H9 (cell line): ENCODE results near the gene CACNG5. TPM values are rescaled to one million over a fixed set of nuclear protein-coding genes. Genes with fewer than 3 reads are reported as not detected.

Source experiments
- DNase-seq: peaks from one replicate; pipeline ENCODE4 v3.0.0-alpha.2; 2017
- H2AFZ ChIP-seq: one replicate; pipeline ENCODE4 v1.6.1; 2013; ENCODE audit warnings: mild to moderate bottlenecking, low read length, control low read depth, moderate library complexity
- H2AK5ac ChIP-seq: 2 replicates; pipeline ENCODE4 v1.6.1; 2013; ENCODE audit warnings: low read length, control low read depth, mixed read lengths; ENCODE audit not compliant: insufficient read length
- H2BK120ac ChIP-seq: one replicate; pipeline ENCODE4 v1.6.1; 2013; ENCODE audit warnings: low read depth, mild to moderate bottlenecking, low read length, control low read depth, inconsistent platforms; ENCODE audit not compliant: poor library complexity, severe bottlenecking
- H2BK12ac ChIP-seq: 2 replicates; pipeline ENCODE4 v1.6.1; 2013; ENCODE audit warnings: low read length, control low read depth, mixed read lengths, low read depth; ENCODE audit not compliant: insufficient read length
- H2BK15ac ChIP-seq: 2 replicates; pipeline ENCODE4 v1.6.1; 2013; ENCODE audit warnings: low read depth, low read length, control low read depth
- H2BK20ac ChIP-seq: one replicate; pipeline ENCODE4 v1.6.1; 2013; ENCODE audit warnings: low read depth, mild to moderate bottlenecking, low read length, control low read depth, inconsistent platforms; ENCODE audit not compliant: poor library complexity, severe bottlenecking
- H2BK5ac ChIP-seq: 2 replicates; pipeline ENCODE4 v1.6.1; 2013; ENCODE audit warnings: low read length, control low read depth, mixed read lengths; ENCODE audit not compliant: insufficient read length
- H3K14ac ChIP-seq: 2 replicates; pipeline ENCODE4 v1.6.1; 2013; ENCODE audit warnings: low read length, control low read depth; ENCODE audit not compliant: insufficient read depth
- H3K18ac ChIP-seq: 2 replicates; pipeline ENCODE4 v1.6.1; 2013; ENCODE audit warnings: low read depth, mild to moderate bottlenecking, mixed read lengths, low read length, control low read depth; ENCODE audit not compliant: insufficient read length
- H3K23ac ChIP-seq: 2 replicates; pipeline ENCODE4 v1.6.1; 2013; ENCODE audit warnings: low read length, control low read depth, mixed read lengths, low read depth; ENCODE audit not compliant: insufficient read length
- H3K23me2 ChIP-seq: 2 replicates; pipeline ENCODE4 v1.6.1; 2013; ENCODE audit warnings: low read depth, mild to moderate bottlenecking, mixed read lengths, low read length, control low read depth; ENCODE audit not compliant: insufficient read length, poor library complexity, severe bottlenecking
- H3K27ac ChIP-seq: 2 replicates; pipeline ENCODE4 v1.5.1; 2013; ENCODE audit warnings: low read length, control low read depth, mixed read lengths, low read depth; ENCODE audit not compliant: insufficient read length
- H3K27me3 ChIP-seq: 2 replicates; pipeline ENCODE4 v1.6.1; 2013; ENCODE audit warnings: low read length, control low read depth, inconsistent platforms; ENCODE audit not compliant: insufficient read depth
- H3K4ac ChIP-seq: 2 replicates; pipeline ENCODE4 v1.6.1; 2013; ENCODE audit warnings: low read depth, mild to moderate bottlenecking, control low read depth, inconsistent platforms, low read length, moderate library complexity
- H3K4me1 ChIP-seq: 2 replicates; pipeline ENCODE4 v1.6.1; 2013; ENCODE audit warnings: low read length, control low read depth, inconsistent platforms; ENCODE audit not compliant: insufficient read depth
- H3K4me2 ChIP-seq: 2 replicates; pipeline ENCODE4 v1.6.1; 2013; ENCODE audit warnings: low read length, control low read depth, mixed read lengths; ENCODE audit not compliant: insufficient read length, insufficient read depth
- H3K56ac ChIP-seq: 2 replicates; pipeline ENCODE4 v1.6.1; 2013; ENCODE audit warnings: low read depth, mild to moderate bottlenecking, mixed read lengths, low read length, control low read depth; ENCODE audit not compliant: insufficient read length
- H3K79me1 ChIP-seq: 2 replicates; pipeline ENCODE4 v1.6.1; 2013; ENCODE audit warnings: low read depth, mild to moderate bottlenecking, moderate library complexity, low read length, control low read depth, inconsistent platforms; ENCODE audit not compliant: insufficient read depth, poor library complexity, severe bottlenecking
- H3K79me2 ChIP-seq: 2 replicates; pipeline ENCODE4 v1.6.1; 2013; ENCODE audit warnings: low read length, control low read depth, inconsistent platforms; ENCODE audit not compliant: insufficient read depth
- H3K9ac ChIP-seq: 2 replicates; pipeline ENCODE4 v1.6.1; 2013; ENCODE audit warnings: low read length, control low read depth, mixed read lengths; ENCODE audit not compliant: insufficient read length; ENCODE audit errors: extremely low read depth
- H3K9me3 ChIP-seq: one replicate; pipeline ENCODE4 v1.6.1; 2013; ENCODE audit warnings: low read depth, low read length, inconsistent platforms; ENCODE audit not compliant: control insufficient read depth
- H3T11ph ChIP-seq: one replicate; pipeline ENCODE4 v1.6.1; 2013; ENCODE audit warnings: mild to moderate bottlenecking, low read length, control low read depth, inconsistent platforms
- H4K20me1 ChIP-seq: one replicate; pipeline ENCODE4 v1.6.1; 2013; ENCODE audit not compliant: control insufficient read depth, insufficient read length, insufficient read depth
- H4K5ac ChIP-seq: 2 replicates; pipeline ENCODE4 v1.6.1; 2013; ENCODE audit warnings: low read depth, mild to moderate bottlenecking, mixed read lengths, low read length, control low read depth; ENCODE audit not compliant: insufficient read length
- H4K8ac ChIP-seq: replicated peaks from 2 replicates; pipeline ENCODE4 v1.6.1; 2013; ENCODE audit warnings: low read length, control low read depth, mixed read lengths, low read depth; ENCODE audit not compliant: insufficient read length
- H4K91ac ChIP-seq: 2 replicates; pipeline ENCODE4 v1.6.1; 2013; ENCODE audit warnings: low read depth, mild to moderate bottlenecking, moderate library complexity, mixed read lengths, low read length, control low read depth; ENCODE audit not compliant: insufficient read length
- H3K27ac Mint-ChIP-seq, 3 experiments: 2 replicates in 2 of 3; 3 replicates in 1 of 3; pipeline ENCODE4 v1.8.0; 2020 to 2021; ENCODE audit warnings: mixed read lengths in 3 of 3, mild to moderate bottlenecking in 1 of 3, moderate library complexity in 1 of 3
- H3K27me3 Mint-ChIP-seq: 2 replicates; pipeline ENCODE4 v1.8.0; 2021; ENCODE audit warnings: low read depth, mild to moderate bottlenecking, moderate library complexity, mixed read lengths
- H3K36me3 Mint-ChIP-seq, 3 experiments: 2 replicates in 2 of 3; 3 replicates in 1 of 3; pipeline ENCODE4 v1.8.0; 2020 to 2021; ENCODE audit warnings: low read depth in 3 of 3, mixed read lengths in 3 of 3; ENCODE audit not compliant: insufficient read depth in 1 of 3
- H3K4me1 Mint-ChIP-seq, 2 experiments: 2 replicates each; pipeline ENCODE4 v1.8.0; 2020; ENCODE audit warnings: mixed read lengths in 2 of 2
- H3K4me3 Mint-ChIP-seq, 2 experiments: 2 replicates in 1 of 2; 3 replicates in 1 of 2; pipeline ENCODE4 v1.8.0; 2020 to 2021; ENCODE audit warnings: mild to moderate bottlenecking in 2 of 2, mixed read lengths in 2 of 2, moderate library complexity in 1 of 2
- H3K9me3 Mint-ChIP-seq, 2 experiments: 2 replicates in 1 of 2; 3 replicates in 1 of 2; pipeline ENCODE4 v1.8.0; 2020; ENCODE audit warnings: mild to moderate bottlenecking in 2 of 2, mixed read lengths in 2 of 2, moderate library complexity in 1 of 2
- CTCF ChIP-seq: fragments of 200-600 bp; sonication (generic); conservative IDR thresholded peaks from 3 replicates; pipeline ENCODE4 v1.8.0; 2021; ENCODE audit warnings: antibody characterized with exemption, mild to moderate bottlenecking
- WGBS: extraction: QIAGEN DNeasy Blood & Tissue Kit; methylation state at CpG from one replicate; pipeline ENCODE4 v1.1.7; 2013; ENCODE audit warnings: missing lambda C conversion rate, low lambda C conversion rate, mixed read lengths; ENCODE audit not compliant: insufficient read length; ENCODE audit errors: extremely low coverage; 5-methylcytosine and 5-hydroxymethylcytosine counted together
- total RNA-seq: library from RNA; stranded (reverse); gene quantifications from 2 replicates; pipeline ENCODE4 v1.2.1, GENCODE V29; 2021

The CACNG5 gene
- total RNA-seq, 1 experiment from 2014 or later, result 1.6 TPM

GRCh38 chr17:66855204-66855603, 20.3 kb downstream of the CACNG5 start:
- no peak overlapping the region for H3K56ac ChIP-seq
- Mint-ChIP-seq H3K36me3 (peaks cover 0 to 11% (median 0%) of the 10 kb centered on the region in 3 experiments; a peak in 2 of 7 replicates), H3K9me3 (peaks cover 11 to 18% of the 10 kb centered on the region in 2 experiments), H3K4me3 (no peak overlapping the region), H3K27ac (no peak overlapping the region), H3K4me1 (peaks cover 0 to 6% of the 10 kb centered on the region in 2 experiments; a peak in 1 of 4 replicates), H3K27me3 (no peaks in the 10 kb centered on the region; the same call in none of the 2 replicates)
- H2AFZ ChIP-seq, result no peak overlapping the region
- H4K20me1 ChIP-seq, result no peaks in the 10 kb centered on the region
- H2AK5ac ChIP-seq, result no peak overlapping the region
- no peak overlapping the region for H2BK20ac ChIP-seq
- no peaks in the 10 kb centered on the region for H3K27me3 ChIP-seq
- H3K18ac ChIP-seq, result no peak overlapping the region
- H4K8ac ChIP-seq, result no peak overlapping the region
- TF ChIP-seq CTCF, result peak; percentile 77
- H3T11ph ChIP-seq, result no peak overlapping the region
- no peaks in the 10 kb centered on the region for H3K23me2 ChIP-seq
- no peak overlapping the region for H2BK15ac ChIP-seq
- H2BK12ac ChIP-seq, result no peak overlapping the region
- H3K27ac ChIP-seq, result no peak overlapping the region
- H3K23ac ChIP-seq, result no peak overlapping the region
- H3K79me1 ChIP-seq, result no peaks in the 10 kb centered on the region
- no peaks in the 10 kb centered on the region for H3K79me2 ChIP-seq
- no peaks in the 10 kb centered on the region for H3K4me1 ChIP-seq
- no peak overlapping the region for H3K9ac ChIP-seq
- H3K4me2 ChIP-seq, result no peak overlapping the region
- H4K91ac ChIP-seq, result no peak overlapping the region
- no peak overlapping the region for H3K4ac ChIP-seq
- no peak overlapping the region for H4K5ac ChIP-seq
- no peak overlapping the region for H2BK120ac ChIP-seq
- no peak overlapping the region for H3K14ac ChIP-seq
- WGBS, result no CpG with 5 or more reads among the region's 10 CpGs
- peak; percentile 71 for DNase-seq
- no peak overlapping the region for H2BK5ac ChIP-seq
- no peaks in the 10 kb centered on the region for H3K9me3 ChIP-seq
